Fibroblast of skin of right biceps (primary cell): ENCODE results near the gene STOX2.

ENCODE experiments used
- DNase-seq: peaks from one replicate; pipeline ENCODE4 v3.0.0-alpha.2; 2013

STOX2 gene

GRCh38 chr4:183889190-183889589 is 15.9 kb upstream of the STOX2 start:
- DNase-seq = no peak

GRCh38 chr4:183897193-183897592 is 7.9 kb upstream of the STOX2 start:
- no peak for DNase-seq

- no peak for DNase-seq
Observed at GRCh38 chr4:183898456-183898855, 6.7 kb upstream of the STOX2 start.

DNA sequence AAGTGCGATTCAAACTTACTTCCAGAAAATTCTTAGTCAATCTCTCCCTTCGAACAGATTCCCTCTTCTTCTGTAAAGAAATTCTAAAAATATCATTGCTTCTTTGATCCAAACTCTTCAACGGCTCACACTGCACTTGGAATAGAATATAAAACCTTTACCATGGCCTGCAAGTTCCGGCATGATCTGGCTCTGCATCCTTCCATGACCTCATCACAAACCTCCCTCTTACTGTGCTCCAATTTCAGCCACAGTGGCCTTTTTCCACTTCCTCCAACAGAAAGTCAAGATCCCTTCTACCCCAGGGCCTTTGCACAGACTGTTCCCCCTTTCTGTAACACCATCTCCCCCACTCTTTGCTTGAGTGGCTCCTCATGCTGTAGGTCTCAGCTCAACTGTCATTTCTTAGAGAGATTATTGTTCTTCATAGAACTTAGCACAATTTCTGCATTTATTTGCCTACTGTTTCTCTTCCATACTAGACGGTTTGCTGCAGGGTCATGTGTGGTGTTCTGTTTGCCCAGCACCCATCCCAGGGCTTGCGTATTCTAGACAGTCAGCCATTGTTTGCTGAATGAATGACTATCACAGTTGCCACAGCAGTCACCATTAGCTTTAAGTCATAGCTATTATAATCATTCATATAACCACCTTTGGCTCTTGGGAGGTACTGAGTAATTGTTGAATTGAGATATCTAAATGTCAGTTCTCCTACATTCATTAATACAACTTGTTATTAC is 1.9 kb upstream of the STOX2 start:
- no peak for DNase-seq

DNA sequence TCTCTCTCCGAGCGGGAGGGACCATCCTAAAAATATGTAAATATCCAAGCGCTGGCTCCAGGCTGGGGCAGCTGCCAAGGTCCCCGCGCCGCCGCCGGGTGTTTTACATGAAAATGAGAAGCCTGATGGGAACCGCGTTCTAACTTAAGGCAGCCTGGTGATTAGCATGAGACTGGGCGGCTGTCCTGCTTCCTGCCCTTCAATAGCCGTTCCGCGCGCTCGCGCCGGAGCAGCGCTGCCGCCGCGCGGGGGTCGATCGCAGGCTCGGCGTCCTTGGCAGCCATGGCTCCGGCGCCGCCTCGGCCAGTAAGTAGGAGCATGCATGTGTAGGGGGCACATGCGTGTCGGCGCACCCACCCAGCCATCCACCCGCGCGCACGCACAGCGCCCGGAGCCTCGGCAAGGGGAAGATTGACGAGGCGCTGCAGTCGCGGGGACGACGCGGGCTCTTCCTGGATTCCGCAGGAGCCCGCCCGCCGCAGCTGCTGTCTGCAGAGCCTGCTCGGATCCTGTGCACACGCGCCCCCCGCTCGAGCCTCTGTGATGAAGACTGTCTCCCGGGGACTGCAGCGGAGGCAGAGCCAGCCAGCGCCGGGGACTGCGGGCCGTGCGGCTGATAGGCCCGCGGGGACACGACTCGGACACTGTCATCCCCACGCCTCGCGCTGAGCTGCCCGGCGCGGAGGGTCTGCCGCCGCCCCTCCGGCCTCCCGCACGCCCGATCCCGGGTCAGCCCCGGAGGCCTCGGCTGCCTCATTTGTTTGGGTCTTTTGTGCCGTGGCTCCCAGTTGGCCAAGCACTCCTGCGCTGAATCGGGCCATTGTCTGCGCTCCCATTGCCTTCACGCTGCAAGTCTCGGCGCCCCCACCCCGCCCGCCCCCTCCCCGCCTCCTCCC is 734 bp downstream of the STOX2 start:
- DNase-seq = peak; percentile 38

DNA sequence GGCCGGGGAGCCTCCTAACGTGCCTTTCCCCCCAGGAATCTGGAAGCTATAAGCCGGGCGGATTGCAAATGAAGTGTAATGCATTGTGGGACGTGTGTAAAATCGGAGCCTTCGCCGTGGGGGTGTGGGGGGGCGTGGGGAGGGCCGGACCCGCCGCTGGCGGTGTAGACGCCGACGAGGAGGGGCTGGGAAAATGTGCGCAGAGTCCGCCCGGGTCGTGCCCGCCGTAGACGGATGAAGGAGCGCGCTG is 1.3 kb downstream of the STOX2 start:
- no peak for DNase-seq

DNA sequence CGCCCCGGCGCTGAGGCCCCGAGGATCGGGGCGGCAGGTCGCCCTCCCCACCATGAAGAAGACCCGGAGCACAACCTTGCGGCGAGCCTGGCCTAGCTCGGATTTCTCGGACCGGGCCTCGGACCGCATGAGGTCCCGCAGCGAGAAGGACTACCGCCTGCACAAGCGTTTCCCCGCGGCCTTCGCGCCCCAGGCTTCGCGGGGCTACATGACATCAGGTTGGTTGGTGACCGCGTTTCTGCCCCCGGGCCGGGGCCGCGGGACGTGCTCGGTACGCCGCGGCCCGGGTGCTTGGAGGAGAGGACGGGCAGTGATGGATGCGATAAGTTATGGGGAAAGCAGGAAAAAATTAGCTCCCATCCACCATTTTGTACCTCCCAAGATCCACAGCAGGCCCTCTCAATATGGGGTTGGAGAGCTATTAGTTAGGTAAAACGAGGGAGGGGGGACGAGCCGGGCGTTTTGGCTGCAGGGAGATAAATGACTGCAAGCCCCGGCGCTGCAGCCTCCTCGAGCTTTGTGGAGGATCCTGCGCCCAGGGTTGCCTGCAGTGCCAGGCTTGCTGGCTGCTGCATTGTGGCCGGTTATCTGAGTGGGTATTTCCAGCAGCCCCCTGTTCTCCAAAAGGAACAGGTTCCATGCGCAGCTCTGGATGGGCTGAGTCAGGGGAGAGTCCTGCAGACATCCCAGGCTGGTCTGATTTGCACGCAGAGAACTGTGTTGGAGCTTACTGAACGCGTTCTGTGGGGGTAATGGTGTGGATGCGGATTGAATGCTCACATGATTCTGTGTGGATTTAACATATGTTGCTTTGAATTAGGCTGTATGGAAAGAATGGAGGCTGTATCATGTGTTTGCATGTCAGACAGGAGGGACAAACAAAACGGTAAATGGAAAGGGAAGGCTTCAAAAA is 1.9 kb downstream of the STOX2 start:
- no peak for DNase-seq

- DNase-seq = no peak
Observed at GRCh38 chr4:183907871-183908683, 3.0 kb downstream of the STOX2 start.

DNA sequence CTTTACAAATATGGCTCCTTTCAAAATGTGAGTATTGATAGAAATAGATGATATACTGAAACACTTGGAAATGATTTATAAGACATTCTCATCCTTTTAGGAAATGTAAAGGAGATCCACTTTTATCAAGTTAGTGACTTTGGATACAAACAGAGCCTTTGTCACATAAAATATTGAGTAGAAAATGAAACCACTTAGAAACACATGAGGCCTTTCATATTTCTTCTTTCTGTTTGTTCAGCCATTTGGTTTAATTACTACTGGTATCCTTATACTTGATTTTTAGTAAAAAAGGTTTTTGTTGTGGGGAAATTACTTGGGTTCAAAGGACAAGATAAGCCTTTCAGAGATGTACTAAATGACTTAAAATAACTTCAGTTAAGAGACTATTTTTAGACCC is 4.1 kb downstream of the STOX2 start:
- DNase-seq = no peak

GRCh38 chr4:183909801-183910200 is 4.7 kb downstream of the STOX2 start:
- no peak for DNase-seq

DNA sequence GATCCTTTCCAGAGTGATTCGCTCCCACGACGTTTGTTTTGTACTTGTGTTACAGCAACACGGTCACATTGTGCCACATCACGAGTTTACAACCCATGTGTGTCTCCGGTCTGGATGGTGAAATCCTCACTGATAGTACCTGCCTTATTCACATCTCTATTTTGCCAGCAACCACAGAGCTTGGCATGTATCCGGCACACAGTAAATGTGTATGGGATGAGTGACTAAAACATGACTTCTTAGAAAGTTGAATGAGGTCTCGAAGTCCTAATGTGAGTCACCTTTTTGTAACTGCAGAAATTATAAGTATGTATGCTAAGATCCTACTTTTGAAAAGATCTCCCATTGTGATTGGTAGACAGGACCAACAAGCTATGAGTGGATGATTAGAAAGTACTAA is 7.5 kb downstream of the STOX2 start:
- peak; percentile 81 for DNase-seq

GRCh38 chr4:183915976-183916375 is 10.9 kb downstream of the STOX2 start:
- DNase-seq = no peak

DNA sequence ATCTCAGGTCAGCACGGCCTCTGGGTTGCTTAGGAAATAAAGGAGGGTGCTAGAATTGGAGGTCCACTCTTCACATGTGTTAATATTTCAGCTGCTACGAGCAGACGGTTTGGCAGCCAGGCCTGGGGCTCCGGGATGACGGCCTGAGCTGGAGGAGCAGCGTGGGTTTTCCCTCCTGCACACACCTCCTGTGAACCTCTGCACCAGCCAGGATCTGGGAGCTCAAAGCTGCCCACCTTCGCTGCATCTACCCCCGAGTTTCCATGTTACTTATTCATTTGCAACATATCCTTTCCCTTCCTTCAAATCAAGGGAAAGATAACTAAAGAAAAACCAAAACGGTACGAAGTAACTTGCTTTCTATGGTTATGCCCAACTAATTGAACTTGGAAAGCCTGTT is 13.6 kb downstream of the STOX2 start:
- DNase-seq = no peak

DNA sequence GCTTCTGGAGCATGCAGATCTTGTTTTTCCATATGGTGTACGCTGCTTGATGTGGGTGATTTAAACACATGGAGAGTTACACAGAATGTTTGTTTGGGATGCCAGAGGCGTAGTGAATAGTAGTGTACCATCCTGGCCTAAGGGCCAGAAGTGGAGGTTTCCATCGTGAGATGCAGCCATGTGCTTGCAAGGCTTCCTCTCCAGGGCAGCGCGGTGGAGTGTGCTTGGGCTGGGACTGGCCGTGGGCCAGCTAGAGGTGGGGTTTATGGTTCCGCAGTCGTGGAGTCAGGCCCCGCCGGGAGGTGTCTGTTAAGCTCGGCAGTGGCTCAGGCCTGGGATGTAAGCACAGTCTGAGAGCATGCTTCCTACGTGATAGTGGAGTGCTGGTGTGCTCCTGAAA is 14.0 kb downstream of the STOX2 start:
- DNase-seq = peak; percentile 12

DNA sequence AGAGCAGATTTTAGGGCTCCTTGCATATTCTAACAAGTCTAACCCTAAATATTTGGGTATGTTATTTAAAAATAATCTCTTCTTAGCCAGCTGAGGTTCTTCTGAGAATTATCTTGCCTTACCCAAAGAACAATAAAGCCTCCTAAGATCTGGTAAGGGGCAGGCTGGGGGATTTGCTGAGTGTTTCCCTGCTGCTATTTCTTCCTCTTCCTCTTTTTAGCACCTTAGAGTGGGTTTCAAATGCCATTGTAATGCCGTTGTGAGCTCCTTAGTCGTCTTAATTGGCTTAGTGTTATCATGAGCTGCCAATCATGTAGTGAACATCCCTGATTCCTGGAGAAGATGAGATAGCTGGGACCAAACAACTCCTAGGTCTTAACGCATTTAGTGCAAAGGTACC is 15.4 kb downstream of the STOX2 start:
- no peak for DNase-seq

GRCh38 chr4:183921335-183921734 is 16.2 kb downstream of the STOX2 start:
- no peak for DNase-seq

DNA sequence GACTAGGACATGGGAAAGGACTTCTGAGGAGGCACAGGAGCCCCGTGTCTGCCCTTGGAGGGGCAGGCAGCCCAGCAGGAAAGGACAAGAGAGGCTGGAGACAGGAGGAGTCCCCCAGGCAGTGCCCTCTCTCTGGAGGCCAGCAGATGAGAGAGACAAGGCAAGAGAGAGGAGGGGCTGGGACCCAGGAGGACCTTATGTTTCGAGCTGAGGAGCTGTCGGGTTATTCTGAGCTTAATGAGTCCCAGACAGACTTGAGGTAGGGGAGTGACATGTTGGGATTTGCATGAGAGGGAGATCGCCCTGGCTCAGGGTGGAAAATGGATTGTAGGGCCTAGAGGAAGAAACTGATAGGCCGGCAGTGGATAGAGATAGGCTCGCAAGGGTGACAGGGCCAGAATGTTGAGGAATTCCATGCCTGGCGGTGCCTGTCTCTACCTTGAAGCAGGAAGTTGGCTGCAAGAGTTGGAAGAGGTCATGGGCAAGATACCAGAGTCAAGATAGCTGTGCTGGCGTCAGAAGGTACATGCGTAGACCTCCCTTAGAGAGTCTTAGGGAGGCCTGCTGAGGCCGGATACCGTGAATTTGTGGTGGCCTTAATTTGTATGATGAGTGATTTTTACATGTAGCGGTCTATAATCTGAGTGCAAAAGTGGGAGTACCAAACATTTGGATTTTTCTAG is 19.4 kb downstream of the STOX2 start:
- no peak for DNase-seq

DNA sequence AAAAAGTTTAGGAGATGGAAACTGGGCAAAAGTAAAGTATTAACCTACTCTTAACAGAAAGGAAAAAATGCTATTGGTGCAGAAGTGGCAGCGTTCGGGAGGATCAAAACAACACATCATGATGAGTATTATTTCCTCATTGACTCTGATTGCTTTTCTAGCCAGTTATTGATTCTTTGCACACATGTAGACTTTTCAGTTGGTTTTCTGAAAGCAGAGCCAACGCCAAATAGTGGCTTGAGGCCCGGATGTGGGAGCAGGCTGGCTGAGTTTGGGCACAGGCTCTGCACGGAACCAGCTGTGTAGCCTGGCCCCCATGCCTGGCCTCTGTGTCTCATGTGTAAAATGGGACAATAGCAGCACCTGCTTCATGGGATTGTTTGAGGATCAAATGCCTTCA is 21.8 kb downstream of the STOX2 start:
- DNase-seq = no peak

DNA sequence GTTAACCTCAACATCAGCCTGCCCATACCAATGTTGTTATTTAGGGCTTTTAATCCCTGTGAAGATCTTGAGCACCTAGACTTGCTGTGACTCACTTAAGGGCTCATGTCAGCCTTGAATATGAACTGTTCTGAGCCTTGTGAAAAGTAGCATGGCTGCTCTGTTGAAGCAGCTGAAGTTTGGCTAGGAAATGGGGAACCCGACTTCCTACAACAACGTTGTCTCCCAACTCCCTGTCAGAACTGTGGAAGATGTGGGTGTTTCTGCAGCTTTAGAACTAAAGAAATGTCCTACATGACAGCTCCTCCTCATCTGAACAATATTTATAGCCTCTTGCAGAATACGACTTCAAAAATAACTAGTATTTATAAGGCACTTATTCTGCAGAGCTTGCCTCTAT is 27.5 kb downstream of the STOX2 start:
- no peak for DNase-seq

DNA sequence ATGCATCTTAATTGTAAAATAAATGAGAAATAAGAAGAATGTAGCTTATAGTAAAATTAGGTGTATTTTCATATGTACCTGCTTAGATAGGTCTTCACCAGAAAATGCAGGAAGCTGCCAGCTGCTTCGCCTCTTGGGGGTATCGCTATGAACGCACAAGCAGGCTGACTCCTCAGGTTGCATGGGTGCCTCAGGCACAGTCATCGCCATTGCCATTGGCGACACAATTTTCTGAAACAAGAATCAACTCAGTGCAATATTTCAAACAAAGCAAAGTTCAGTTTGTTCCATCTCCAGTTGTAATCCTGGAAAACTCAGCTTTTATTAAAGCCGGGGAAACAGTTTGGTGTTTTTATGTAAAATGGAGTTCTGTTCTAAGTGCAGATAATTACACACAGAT is 29.7 kb downstream of the STOX2 start:
- DNase-seq = no peak

- no peak for DNase-seq
Observed at GRCh38 chr4:183935355-183936005, 30.4 kb downstream of the STOX2 start.

DNA sequence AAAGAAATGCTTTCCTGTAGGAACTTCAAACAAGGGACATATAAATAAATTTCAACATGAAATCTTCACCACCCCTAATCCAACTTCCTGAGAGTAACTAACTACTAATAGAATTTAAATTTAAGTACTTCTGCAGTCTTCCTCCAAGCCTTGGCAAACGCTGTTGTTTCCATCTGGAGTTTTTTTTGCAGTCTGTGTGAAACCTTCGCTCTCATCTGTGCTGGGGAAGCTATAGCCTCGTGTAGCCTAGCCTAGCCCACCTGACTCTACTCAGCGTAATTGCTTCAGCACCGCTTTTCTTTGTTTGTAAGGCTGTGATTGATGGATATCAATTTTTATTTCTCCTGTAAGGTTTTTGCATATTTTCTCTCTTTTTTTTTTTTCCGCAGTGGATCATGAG is 30.9 kb downstream of the STOX2 start:
- no peak for DNase-seq
